ENCODE measurements around the gene HEPHL1. TPM values are rescaled to one million over a fixed set of nuclear protein-coding genes. Genes with fewer than 3 reads are reported as not detected.
"Not testable (repeated sequence)": the region's sequence is repeated elsewhere in the genome, so short reads cannot be mapped to it uniquely, and the experiment has no call there.

Gene HEPHL1, protein sequence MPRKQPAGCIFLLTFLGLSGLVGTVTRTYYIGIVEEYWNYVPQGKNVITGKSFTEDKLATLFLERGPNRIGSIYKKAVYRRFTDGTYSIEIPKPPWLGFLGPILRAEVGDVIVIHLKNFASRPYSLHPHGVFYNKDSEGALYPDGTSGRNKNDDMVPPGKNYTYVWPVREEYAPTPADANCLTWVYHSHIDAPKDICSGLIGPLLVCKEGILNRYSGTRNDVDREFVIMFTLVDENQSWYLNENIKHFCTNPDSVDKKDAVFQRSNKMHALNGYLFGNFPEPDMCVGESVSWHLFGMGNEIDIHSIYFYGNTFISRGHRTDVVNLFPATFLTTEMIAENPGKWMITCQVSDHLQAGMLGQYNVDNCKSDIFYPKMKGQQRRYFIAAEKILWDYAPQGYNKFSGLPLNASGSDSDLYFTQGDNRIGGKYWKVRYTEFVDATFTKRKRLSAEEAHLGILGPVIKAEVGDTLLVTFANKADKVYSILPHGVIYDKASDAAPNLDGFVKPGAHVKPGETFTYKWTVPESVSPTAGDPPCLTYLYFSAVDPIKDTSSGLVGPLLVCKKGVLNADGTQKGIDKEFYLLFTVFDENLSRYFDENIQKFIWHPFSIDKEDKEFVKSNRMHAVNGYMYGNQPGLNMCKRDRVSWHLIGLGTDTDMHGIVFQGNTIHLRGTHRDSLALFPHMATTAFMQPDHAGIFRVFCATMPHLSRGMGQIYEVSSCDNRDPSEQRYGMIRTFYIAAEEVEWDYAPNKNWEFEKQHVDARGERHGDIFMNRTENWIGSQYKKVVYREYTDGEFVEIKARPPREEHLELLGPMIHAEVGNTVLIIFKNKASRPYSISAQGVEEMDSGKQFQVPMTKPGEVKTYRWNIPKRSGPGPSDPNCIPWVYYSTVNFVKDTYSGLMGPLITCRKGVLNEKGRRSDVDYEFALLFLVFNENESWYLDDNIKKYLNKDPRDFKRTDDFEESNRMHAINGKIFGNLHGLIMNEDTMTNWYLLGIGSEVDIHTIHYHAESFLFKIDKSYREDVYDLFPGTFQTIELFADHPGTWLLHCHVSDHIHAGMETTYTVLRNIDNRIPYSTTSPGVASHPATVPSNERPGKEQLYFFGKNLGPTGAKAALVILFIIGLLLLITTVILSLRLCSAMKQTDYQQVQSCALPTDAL
- total RNA-seq (ENCODE audit: low replicate concordance), result 0.02 TPM in 1 of 2 replicates, not detected in the other

DNA sequence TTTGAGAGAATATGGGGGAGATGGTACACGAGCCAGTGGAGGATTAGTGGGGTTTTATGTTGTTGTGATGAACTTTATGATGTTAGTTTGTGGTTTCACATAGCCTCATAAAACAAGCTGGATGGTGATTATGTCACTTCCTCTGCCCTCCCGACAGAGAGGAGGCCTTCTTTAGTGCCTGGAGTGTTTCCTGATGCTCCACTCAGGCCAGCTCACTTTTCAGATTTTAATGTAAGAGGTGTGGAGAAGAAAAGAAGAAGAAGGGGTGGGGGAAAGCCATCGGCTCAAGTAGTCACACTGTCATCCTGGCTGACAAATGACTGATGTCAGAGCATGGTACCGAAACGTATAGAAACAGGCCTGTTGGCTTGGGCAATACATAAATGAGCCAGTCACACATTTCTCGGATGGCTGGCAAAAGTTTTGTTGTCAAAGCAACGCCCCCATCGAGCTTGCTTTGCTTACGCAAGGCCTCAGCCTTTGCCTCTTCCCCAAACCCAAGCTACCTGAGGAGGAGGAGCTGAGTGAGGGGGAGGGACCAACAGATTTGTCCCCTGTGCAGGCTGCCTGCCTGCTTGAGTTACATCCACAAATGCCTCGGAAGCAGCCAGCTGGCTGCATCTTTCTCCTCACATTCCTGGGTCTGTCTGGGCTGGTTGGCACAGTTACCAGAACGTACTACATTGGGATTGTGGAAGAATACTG lies at the start of gene HEPHL1:
Gene HEPHL1 (plus strand): TSS at position 578 of the 705 bp plus-strand sequence. CDS start 15 bp downstream, at position 593.
- no peaks in the 10 kb centered on the region for H3K4me1 Mint-ChIP-seq
- no peak for DNase-seq (ENCODE audit: low spot score)

GRCh38 chr11:93972790-93973189 lies 48.4 kb upstream of the HEPHL1 start:
- Histone ChIP-seq H3K4me3 (no peak overlapping the region), H3K27me3 (no peaks in the 10 kb centered on the region)

More for the DNA sequence above, at the start of gene HEPHL1:
- Histone ChIP-seq H2AFZ (replicated peaks) (no peak within 1 kb of the TSS), H3K79me2 (ENCODE audit: low read depth) (no peaks in the 10 kb centered on the region), H3K9ac (no peak within 1 kb of the TSS), H3K36me3 (no peaks in the 10 kb centered on the region), H3K27me3 (no peaks in the 10 kb centered on the region), H3K9me3 (ENCODE audit: low read depth) (no peaks in the 10 kb centered on the region), H3F3A (ENCODE audit: low read depth) (no peaks in the 10 kb centered on the region), H4K20me1 (ENCODE audit: low read depth) (no peaks in the 10 kb centered on the region), H3K27ac (no peak within 1 kb of the TSS), H3K4me1 (no peaks in the 10 kb centered on the region), H3K4me3 (no peak within 1 kb of the TSS), H3K4me2 (no peak within 1 kb of the TSS)
- Mint-ChIP-seq H3K27me3 (ENCODE audit: insufficient read depth, low read depth) (no peaks in the 10 kb centered on the region), H3K9me3 (no peaks in the 10 kb centered on the region), H3K4me3 (no peak within 1 kb of the TSS), H3K36me3 (no peaks in the 10 kb centered on the region), H3K27ac (no peak within 1 kb of the TSS)
- TF ChIP-seq, protein P1, sequence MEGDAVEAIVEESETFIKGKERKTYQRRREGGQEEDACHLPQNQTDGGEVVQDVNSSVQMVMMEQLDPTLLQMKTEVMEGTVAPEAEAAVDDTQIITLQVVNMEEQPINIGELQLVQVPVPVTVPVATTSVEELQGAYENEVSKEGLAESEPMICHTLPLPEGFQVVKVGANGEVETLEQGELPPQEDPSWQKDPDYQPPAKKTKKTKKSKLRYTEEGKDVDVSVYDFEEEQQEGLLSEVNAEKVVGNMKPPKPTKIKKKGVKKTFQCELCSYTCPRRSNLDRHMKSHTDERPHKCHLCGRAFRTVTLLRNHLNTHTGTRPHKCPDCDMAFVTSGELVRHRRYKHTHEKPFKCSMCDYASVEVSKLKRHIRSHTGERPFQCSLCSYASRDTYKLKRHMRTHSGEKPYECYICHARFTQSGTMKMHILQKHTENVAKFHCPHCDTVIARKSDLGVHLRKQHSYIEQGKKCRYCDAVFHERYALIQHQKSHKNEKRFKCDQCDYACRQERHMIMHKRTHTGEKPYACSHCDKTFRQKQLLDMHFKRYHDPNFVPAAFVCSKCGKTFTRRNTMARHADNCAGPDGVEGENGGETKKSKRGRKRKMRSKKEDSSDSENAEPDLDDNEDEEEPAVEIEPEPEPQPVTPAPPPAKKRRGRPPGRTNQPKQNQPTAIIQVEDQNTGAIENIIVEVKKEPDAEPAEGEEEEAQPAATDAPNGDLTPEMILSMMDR (IDR thresholded peaks at IDR 0.05), result no peak
- TF ChIP-seq EZH2 (IDR thresholded peaks at IDR 0.05), result no peak
- TF ChIP-seq EZH2phosphoT487 (IDR thresholded peaks at IDR 0.05), result no peak

DNA sequence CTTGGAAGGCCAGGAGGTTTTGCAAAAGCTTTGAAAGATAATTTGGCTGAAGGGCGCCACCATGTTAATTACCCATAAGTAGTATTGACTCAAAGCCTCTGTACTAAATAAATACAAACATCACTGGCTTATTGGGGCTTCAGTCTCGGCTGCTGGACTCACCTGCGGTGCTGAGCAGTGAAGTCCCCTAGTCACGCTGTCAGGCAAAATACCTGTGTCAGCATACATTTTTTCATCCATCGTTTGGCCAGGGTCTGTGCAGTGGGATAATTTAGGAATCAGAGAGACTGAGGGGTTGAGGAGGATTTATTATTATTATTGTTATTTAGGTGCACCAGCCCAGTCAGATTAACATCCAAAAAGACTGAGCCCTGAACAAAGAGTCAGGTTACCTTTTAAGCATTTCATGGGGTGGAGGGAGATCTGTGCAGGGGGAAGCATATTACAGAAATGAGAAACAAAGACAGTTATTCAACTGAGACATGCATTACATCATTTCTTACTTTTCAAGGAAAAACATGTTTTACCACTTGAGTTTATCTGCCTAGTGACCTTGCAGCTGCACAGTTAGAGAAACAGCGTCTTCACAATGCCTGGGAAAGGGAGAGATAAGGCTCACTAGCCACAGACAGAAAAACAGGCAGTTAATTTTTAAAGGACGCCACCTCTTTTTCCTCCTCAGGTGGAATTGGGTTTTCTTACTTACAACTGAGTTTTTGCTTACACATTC lies 47.7 kb upstream of the HEPHL1 start:
- not testable (repeated sequence) for H3K36me3 ChIP-seq; H3K27ac ChIP-seq; H3K79me2 ChIP-seq (ENCODE audit: low read depth); H4K20me1 ChIP-seq (ENCODE audit: low read depth); H3K4me1 ChIP-seq; H3F3A ChIP-seq (ENCODE audit: low read depth); H2AFZ ChIP-seq (replicated peaks); H3K4me3 ChIP-seq; H3K36me3 Mint-ChIP-seq; H3K27ac Mint-ChIP-seq; H3K27me3 Mint-ChIP-seq (ENCODE audit: insufficient read depth, low read depth); H3K9ac ChIP-seq; H3K27me3 ChIP-seq; H3K4me2 ChIP-seq; H3K9me3 ChIP-seq (ENCODE audit: low read depth); H3K4me1 Mint-ChIP-seq; H3K4me3 Mint-ChIP-seq; DNase-seq (ENCODE audit: low spot score)
- H3K9me3 Mint-ChIP-seq, result peaks cover 10% of the 10 kb centered on the region

More at GRCh38 chr11:93972790-93973189, 48.4 kb upstream of the HEPHL1 start:
- Mint-ChIP-seq H3K36me3 (no peaks in the 10 kb centered on the region), H3K27me3 (ENCODE audit: insufficient read depth, low read depth) (peaks cover 4% of the 10 kb centered on the region), H3K4me1 (no peaks in the 10 kb centered on the region), H3K4me3 (no peak overlapping the region), H3K27ac (no peak overlapping the region), H3K9me3 (peaks cover 10% of the 10 kb centered on the region)
- Histone ChIP-seq H2AFZ (replicated peaks) (no peak overlapping the region), H4K20me1 (ENCODE audit: low read depth) (no peaks in the 10 kb centered on the region), H3K79me2 (ENCODE audit: low read depth) (no peaks in the 10 kb centered on the region), H3K36me3 (no peaks in the 10 kb centered on the region), H3K4me2 (no peak overlapping the region), H3K9me3 (ENCODE audit: low read depth) (no peaks in the 10 kb centered on the region), H3K27ac (no peak overlapping the region), H3F3A (ENCODE audit: low read depth) (no peaks in the 10 kb centered on the region), H3K9ac (no peak overlapping the region), H3K4me1 (no peaks in the 10 kb centered on the region)
- DNase-seq (ENCODE audit: low spot score), result no peak
- TF ChIP-seq EZH2phosphoT487 (IDR thresholded peaks at IDR 0.05), result no peak
- TF ChIP-seq, protein P1 (IDR thresholded peaks at IDR 0.05), result no peak
- no peak for TF ChIP-seq EZH2 (IDR thresholded peaks at IDR 0.05)

Measured in neural progenitor cell (in vitro differentiated cells).